Glutamatergic neuron (in vitro differentiated cells): ENCODE results near the gene MAP3K13. TPM values are rescaled to one million over a fixed set of nuclear protein-coding genes. Genes with fewer than 3 reads are reported as not detected.
"Not testable (repeated sequence)": the region's sequence is repeated elsewhere in the genome, so short reads cannot be mapped to it uniquely, and the experiment has no call there.

ENCODE experiments used
- DNase-seq: peaks from one replicate; pipeline ENCODE4 v3.0.0; 2022
- H3K27ac Mint-ChIP-seq: one replicate; pipeline ENCODE4 v1.8.0; 2020; ENCODE audit warnings: mild to moderate bottlenecking, mixed read lengths, inconsistent platforms; ENCODE audit not compliant: unreplicated experiment
- H3K27me3 Mint-ChIP-seq: one replicate; pipeline ENCODE4 v1.8.0; 2020; ENCODE audit warnings: mild to moderate bottlenecking, moderate library complexity, mixed read lengths, inconsistent platforms; ENCODE audit not compliant: unreplicated experiment
- H3K36me3 Mint-ChIP-seq: one replicate; pipeline ENCODE4 v1.8.0; 2020; ENCODE audit warnings: mild to moderate bottlenecking, mixed read lengths, inconsistent platforms; ENCODE audit not compliant: unreplicated experiment
- H3K4me1 Mint-ChIP-seq: one replicate; pipeline ENCODE4 v1.8.0; 2020; ENCODE audit warnings: mild to moderate bottlenecking, low read depth, mixed read lengths, inconsistent platforms; ENCODE audit not compliant: unreplicated experiment
- H3K4me3 Mint-ChIP-seq: one replicate; pipeline ENCODE4 v1.8.0; 2020; ENCODE audit warnings: mild to moderate bottlenecking, mixed read lengths, inconsistent platforms; ENCODE audit not compliant: unreplicated experiment
- H3K9me3 Mint-ChIP-seq: one replicate; pipeline ENCODE4 v1.8.0; 2020; ENCODE audit warnings: mild to moderate bottlenecking, moderate library complexity, mixed read lengths, inconsistent platforms; ENCODE audit not compliant: unreplicated experiment
- total RNA-seq: library from RNA; stranded (reverse); fragmentation: NEBNext Ultra II Directional; extraction: Animal tissue kit (Norgen Biotek cat#: 25700); gene quantifications from one replicate; pipeline ENCODE4 v1.2.1, GENCODE V29; 2021; ENCODE audit not compliant: unreplicated experiment
- TF ChIP-seq, protein P1 (sequence below): fragments of 200-600 bp; sonication (generic); IDR thresholded peaks from one replicate; pipeline ENCODE4 v1.5.0; 2021; ENCODE audit not compliant: partially characterized antibody, unreplicated experiment

The MAP3K13 gene
- total RNA-seq, 1 donor from 2014 or later, result 110 TPM

DNA sequence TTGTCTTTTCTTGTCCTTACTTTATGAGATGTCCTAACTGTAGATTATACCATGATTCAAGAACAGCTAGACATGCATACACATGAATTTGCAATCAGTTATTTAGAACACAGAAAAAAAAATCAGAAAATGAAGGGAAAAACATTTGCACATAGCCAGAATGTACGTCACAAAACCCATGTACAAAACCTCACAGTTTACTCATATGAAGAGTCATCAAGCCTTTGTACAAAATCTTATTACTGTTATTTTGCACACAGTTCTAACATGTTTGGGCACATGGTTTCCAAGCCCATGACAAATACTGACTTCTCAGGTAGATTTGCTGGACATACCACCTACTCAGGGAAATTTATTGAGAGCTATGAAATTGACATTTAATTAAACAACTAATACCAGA is 48.2 kb downstream of the MAP3K13 start:
- peak overlapping the region; percentile 15 for H3K27ac Mint-ChIP-seq
- no peaks in the 10 kb centered on the region for H3K36me3 Mint-ChIP-seq
- H3K4me1 Mint-ChIP-seq, result peaks cover 27% of the 10 kb centered on the region
- peaks cover 4% of the 10 kb centered on the region for H3K9me3 Mint-ChIP-seq
- no peak overlapping the region for H3K4me3 Mint-ChIP-seq
- DNase-seq, result no peak
- no peaks in the 10 kb centered on the region for H3K27me3 Mint-ChIP-seq
- TF ChIP-seq, protein P1, sequence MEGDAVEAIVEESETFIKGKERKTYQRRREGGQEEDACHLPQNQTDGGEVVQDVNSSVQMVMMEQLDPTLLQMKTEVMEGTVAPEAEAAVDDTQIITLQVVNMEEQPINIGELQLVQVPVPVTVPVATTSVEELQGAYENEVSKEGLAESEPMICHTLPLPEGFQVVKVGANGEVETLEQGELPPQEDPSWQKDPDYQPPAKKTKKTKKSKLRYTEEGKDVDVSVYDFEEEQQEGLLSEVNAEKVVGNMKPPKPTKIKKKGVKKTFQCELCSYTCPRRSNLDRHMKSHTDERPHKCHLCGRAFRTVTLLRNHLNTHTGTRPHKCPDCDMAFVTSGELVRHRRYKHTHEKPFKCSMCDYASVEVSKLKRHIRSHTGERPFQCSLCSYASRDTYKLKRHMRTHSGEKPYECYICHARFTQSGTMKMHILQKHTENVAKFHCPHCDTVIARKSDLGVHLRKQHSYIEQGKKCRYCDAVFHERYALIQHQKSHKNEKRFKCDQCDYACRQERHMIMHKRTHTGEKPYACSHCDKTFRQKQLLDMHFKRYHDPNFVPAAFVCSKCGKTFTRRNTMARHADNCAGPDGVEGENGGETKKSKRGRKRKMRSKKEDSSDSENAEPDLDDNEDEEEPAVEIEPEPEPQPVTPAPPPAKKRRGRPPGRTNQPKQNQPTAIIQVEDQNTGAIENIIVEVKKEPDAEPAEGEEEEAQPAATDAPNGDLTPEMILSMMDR, result no peak

DNA sequence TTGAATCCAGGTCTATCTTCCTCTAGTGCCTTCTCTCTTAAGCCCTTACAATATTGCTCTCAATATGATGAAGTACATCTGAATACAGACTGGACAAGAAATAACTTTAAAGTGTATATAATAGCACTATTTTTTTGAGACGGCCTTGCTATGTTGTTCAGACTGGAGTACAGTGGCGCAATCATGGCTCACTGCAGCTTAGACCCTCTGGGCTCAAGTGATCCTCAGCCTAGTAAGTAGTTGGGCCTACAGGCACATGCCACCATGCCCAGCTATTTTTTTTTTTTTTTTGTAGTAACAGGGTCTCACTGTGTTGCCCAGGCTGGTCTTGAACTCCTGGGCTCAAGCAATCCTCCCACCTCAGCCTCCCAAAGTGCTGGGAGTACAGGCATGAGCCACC is 53.6 kb downstream of the MAP3K13 start:
- no peak for DNase-seq
- TF ChIP-seq, protein P1, result no peak
- H3K36me3 Mint-ChIP-seq, result no peaks in the 10 kb centered on the region
- no peak overlapping the region for H3K4me3 Mint-ChIP-seq
- H3K9me3 Mint-ChIP-seq, result peaks cover 2% of the 10 kb centered on the region
- H3K27me3 Mint-ChIP-seq, result peaks cover 1% of the 10 kb centered on the region
- H3K27ac Mint-ChIP-seq, result no peak overlapping the region
- peaks cover 16% of the 10 kb centered on the region for H3K4me1 Mint-ChIP-seq

DNA sequence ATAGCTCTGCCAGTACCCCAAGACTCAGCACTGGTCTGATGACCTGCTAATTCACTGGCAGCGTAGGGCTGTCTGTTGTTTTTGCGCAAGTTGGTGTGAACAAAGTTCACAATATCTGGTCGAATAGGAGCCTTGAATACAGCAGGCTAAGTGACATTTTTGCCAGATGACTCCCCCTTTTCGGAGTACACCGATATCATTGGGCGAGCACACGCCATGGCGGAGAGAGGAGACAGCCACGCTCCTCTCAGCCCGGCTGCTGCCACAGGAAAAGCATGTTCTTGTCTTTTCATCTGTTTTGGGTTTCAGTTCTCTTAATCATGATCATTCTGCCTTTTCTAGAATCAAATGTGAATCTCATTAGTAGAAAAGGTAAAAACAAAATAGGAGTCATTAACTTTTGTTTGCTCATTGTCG is 55.6 kb downstream of the MAP3K13 start:
- H3K27me3 Mint-ChIP-seq, H3K9me3 Mint-ChIP-seq, DNase-seq, H3K4me3 Mint-ChIP-seq, H3K27ac Mint-ChIP-seq, H3K36me3 Mint-ChIP-seq: not testable (repeated sequence)
- peaks cover 21% of the 10 kb centered on the region for H3K4me1 Mint-ChIP-seq

DNA sequence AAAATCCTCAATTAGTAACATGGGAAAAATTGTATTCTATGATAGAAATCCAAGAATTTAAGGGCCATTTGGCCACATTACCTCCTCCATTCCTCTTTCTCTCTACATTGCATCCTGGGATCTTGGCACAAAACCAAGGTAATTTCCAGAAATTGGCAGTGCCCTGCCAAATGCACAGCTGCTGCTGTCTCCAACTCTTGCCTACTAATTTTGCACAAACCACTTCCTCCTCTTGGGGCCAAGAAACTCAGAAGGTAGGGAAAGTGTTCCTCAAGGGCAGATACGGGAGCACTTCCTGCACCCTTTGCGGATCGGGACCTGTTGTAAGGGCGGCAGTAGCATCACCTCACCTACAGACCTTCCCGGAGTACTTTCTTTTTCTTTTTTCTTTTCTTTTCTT is 57.8 kb downstream of the MAP3K13 start:
- Mint-ChIP-seq H3K36me3 (peaks cover 4% of the 10 kb centered on the region), H3K4me1 (peaks cover 23% of the 10 kb centered on the region)
- no peak for DNase-seq

DNA sequence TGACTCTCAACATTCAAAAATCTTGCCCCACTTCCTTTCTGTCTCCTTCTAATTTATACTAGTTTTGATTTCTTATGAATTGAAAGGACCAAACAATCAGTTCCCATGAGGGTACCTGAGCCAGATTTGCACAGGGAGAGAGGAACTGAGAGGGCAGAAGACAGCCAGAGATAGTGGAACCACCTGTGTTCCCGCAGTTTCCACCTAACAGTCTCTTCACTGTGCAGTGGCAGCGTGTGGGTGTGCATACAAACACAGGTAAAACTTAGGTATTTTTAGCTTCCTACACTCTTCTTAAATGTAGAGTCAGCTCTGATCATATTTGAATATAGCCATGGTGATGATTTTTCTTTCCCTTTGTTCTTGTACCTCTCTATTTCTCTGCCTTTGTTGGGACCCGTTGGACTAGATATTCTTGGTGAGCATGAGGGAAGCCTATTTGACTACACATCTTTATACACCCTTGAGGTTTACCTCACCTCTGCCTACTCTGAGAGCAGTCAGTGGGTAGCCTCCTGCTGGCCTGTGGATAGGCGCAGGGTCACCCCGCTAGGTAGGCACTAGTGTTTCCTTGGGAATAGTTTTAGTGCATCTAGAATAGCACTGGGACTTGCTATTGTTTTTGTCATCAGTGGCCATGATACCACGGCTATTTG is 58.8 kb downstream of the MAP3K13 start:
- Mint-ChIP-seq H3K4me1 (peaks cover 23% of the 10 kb centered on the region), H3K9me3 (peaks cover 10% of the 10 kb centered on the region), H3K27ac (no peak overlapping the region), H3K36me3 (peaks cover 4% of the 10 kb centered on the region), H3K27me3 (peaks cover 2% of the 10 kb centered on the region), H3K4me3 (no peak overlapping the region)
- no peak for DNase-seq
- TF ChIP-seq, protein P1, result no peak

More for the DNA sequence above, 57.8 kb downstream of the MAP3K13 start:
- peaks cover 2% of the 10 kb centered on the region for H3K27me3 Mint-ChIP-seq
- H3K27ac Mint-ChIP-seq, result no peak overlapping the region
- TF ChIP-seq, protein P1, result no peak
- H3K4me3 Mint-ChIP-seq, result no peak overlapping the region
- peaks cover 7% of the 10 kb centered on the region for H3K9me3 Mint-ChIP-seq
